OCI-M1 (cell line): ENCODE measurements around the gene AUH.
"Not testable (repeated sequence)": the region's sequence is repeated elsewhere in the genome, so short reads cannot be mapped to it uniquely, and the experiment has no call there.

ENCODE experiments used
- DNase-seq: peaks from one replicate; lab custom pipeline; 2025; lab: John Stamatoyannopoulos, UW

Gene AUH

GRCh38 chr9:91378695-91379127 is 17.0 kb upstream of the AUH start:
- DNase-seq, result no peak

GRCh38 chr9:91378054-91378453 is 16.3 kb upstream of the AUH start:
- not testable (repeated sequence) for DNase-seq

- DNase-seq, result peak; percentile 68
These were observed 14.5 kb upstream of the AUH start for GRCh38 chr9:91376239-91376638.

DNA sequence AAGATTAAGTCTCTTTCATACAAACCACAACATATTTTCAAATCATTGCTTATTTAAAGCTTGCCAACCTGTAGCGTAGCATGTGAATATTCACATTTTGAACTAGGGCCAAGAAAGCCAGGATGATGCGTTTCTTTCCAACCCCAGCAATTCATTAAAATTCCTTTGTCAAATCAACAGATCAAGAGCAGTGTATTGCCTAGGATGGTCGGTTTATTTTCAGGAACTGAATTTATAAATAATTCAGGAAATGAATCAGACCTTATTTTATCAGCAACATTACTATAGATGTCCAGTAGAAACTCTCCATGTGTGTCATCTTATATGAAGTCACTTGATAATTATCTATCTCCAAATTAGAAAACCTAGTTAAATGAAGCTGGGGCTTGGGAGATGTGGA is 13.2 kb upstream of the AUH start:
- no peak for DNase-seq

DNA sequence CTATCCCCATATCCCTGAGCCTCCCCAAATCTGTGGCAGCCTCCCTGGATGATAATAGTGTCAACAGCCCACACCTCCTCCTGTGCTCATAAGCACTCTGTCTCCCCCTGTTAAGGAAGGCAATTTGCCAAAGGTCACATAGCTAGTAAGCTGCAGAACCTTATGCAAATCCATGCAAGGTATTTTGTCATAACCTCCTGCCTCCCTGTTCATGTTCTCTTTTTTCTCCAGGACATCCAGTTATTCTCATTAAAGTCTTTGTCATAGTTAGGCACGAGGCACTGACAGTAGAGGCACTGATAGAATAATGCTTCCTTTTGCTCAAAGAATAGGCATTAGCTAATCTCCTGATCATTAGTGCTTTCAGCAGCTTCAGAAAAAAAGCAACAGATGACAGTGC is 10.2 kb upstream of the AUH start:
- DNase-seq, result no peak

- DNase-seq, result not testable (repeated sequence)
These were observed 8.3 kb upstream of the AUH start for GRCh38 chr9:91370006-91370405.

GRCh38 chr9:91364702-91365101 is 3.0 kb upstream of the AUH start:
- DNase-seq, result peak; percentile 26

DNA sequence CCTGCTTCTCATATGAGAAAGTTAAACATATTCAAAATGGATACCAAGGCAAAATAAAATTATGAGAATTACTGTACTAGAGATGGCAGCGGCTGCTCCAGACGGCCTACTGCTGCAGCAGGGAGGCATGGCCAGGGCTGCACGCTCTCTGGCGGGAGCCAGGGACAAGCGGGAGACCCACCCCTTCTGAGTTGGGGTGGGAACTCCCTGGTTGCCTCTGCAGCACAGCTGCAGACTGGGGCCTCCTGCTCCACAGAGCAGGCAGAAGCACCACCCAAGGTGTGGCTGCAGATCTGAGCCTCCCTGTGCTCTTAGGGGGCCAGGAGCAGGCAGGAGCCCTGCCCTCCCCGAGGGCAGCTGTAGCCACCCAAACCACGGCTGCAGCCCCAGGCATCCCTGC is 2.3 kb upstream of the AUH start:
- DNase-seq, result no peak

GRCh38 chr9:91362051-91362611 is 413 bp upstream of the AUH start:
- peak; percentile 40 for DNase-seq

DNA sequence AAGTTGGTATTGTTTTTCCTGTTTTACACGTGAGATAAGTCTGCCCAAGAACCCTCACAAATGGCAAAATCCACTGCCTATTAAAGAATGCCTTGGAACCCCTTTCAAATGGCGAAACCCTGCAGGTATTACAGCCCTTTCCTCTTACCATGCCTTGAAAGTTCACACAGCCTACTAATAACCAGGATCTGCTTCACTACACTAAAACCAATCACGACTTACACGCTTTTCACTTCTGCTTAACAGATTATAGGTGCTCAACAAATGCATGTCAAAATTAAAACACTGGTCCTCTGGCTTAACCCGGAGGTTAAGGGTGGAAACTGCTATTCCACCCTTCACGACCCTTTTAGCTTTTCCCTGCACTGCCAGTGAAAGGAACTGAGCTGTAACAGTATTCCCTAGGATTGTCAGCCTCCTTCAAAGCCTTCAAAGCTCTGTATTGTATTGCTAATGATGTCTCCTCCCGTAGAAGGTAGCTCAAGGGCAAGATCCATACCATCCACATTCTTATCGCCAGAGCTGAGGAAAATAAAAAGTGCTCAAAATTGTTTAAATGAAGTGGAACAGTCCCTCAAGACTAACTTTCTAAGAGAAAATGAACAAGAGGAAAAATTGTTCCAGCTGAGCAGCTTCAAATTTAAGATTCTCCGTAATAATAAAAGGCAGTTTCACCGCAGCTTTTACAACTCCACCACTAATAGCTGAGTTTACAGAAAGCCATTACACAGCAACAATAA is 997 bp downstream of the AUH start:
- DNase-seq, result peak; percentile 40

- DNase-seq, result peak; percentile 35
These were observed 1.8 kb downstream of the AUH start for GRCh38 chr9:91359734-91360470.

DNA sequence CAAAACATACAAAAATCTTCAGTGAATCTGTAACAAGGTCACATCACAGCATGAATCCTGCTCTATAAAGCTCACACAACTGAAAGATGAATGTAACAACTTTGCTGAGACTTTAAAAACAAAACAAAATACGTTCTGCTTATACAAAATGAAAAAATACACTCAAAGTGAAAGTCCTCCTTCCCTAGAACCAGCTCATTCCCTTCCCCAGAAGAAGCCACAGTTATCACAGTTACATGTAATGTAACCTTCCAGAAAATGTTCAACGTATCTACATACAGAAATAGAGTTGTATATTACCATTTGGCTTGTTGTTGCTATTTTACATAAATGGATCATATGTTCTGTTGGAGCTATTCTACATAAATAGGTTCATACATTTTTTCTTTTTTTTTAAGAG is 2.6 kb downstream of the AUH start:
- no peak for DNase-seq

GRCh38 chr9:91354881-91355280 is 6.8 kb downstream of the AUH start:
- DNase-seq, result no peak

GRCh38 chr9:91349115-91349555 is 12.6 kb downstream of the AUH start:
- no peak for DNase-seq

- no peak for DNase-seq
These were observed 13.4 kb downstream of the AUH start for GRCh38 chr9:91348191-91348807.

DNA sequence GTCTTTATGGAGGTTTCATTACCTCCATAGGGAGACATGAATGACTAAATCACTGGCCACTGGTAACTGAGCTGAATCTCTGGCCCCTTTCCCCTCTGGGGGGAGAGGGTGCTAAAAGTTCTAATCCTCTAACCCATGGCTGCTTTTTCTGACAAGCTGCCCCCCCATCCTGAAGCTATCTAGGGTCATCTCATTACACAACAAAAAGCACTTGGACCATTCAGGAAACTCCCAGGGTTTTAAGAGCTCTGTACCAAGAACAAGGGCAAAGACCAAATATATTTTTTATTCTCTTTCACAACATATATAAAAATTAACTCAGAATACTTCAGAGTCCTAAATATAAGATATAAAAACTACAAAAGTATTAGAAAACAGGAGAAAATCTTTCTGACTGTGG is 14.3 kb downstream of the AUH start:
- no peak for DNase-seq

DNA sequence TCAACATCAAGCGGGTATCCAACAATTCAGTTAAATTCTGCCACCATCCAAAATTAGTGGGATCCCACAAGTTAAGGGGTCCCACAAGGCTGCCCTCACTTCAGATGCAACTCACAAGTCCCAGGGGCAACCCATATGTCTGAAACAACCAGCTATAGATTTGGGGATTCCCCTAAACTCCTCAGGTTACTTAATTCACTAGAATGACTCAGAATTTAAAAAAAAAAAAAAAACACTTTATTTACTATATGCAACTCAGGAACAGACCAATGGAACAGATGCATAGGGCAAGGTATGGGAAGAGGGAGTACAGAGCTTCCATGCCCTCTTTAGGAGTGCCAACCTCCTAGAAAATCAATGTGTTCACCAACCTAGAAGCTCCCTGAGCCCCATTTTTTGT is 15.1 kb downstream of the AUH start:
- DNase-seq, result no peak

- DNase-seq, result no peak
These were observed 15.7 kb downstream of the AUH start for GRCh38 chr9:91345978-91346377.

DNA sequence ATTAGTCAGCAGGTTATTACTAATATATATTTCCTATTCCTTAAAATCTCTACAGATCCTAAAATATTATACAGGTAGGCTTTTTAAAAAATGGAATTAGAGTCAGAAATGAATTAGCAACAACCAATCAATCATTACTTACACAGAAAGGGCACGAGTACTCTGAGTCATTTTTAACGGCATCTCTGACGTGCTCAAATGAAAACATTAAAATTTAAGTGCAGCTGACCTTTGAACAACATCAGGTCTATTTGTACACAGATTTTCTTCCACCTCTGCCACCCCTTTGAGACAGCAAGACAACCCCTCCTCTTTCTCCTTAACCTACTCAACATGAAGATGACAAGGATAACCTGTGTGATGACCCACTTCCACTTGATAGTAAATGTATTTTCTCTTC is 19.1 kb downstream of the AUH start:
- DNase-seq, result no peak

DNA sequence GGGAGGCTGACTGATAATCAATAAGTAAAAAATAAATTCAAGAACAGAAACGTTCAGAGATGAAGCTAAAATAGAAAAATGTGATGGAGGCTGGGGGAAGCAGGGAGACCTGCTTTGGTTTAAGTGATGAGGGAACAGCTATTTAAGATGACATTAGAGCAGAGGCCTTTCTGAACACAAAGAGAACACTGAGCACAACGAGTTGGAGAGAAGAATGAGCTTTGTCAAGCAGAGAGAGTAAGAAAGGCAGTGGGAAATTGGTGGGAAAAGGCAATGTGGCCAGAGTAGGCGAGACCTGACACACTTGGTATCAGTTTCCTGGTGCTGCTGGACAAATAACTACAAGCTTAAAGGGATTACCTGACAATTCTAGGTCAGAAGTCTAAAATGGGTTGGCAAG is 20.0 kb downstream of the AUH start:
- no peak for DNase-seq

- DNase-seq, result no peak
These were observed 20.4 kb downstream of the AUH start for GRCh38 chr9:91341258-91341746.

DNA sequence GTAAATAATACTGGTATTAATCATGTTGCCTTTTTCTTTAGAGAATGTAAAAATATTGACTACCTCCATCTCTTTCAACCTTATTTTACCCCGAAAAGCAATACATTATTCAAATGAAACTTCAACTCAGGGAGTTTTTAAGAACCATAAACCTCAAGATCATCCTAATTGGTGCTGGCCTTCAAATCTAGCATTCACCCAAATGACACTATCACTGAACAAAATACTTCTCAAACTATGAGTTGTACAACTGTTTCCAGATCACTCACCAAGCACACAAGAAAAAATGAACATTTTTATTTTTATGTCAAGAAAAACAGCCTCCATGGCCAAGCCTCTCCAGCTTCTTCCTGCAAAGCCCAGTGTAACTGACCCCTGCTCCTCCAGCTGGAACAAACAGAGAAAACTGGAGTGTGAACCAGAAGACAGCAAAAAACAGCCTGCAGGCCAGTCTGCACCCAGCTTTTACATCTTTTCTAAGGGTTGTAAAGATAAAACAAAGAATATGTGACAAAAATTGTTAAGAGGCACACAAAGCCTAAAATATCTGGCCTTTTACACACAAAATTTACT is 21.2 kb downstream of the AUH start:
- DNase-seq, result no peak
